Type B pancreatic cell (in vitro differentiated cells): Measurements from ENCODE around the gene NOP58. TPM values are rescaled to one million over a fixed set of nuclear protein-coding genes. Genes with fewer than 3 reads are reported as not detected.
"Not testable (repeated sequence)": the region's sequence is repeated elsewhere in the genome, so short reads cannot be mapped to it uniquely, and the experiment has no call there.

Experiments used
- DNase-seq: peaks from one replicate; pipeline ENCODE4 v3.0.0; 2021; ENCODE audit warnings: mixed read lengths; ENCODE audit not compliant: unreplicated experiment; ENCODE audit errors: extremely low spot score
- H3K27ac Mint-ChIP-seq: 2 replicates; pipeline ENCODE4 v1.8.0; 2021; ENCODE audit warnings: mild to moderate bottlenecking, mixed read lengths
- H3K27me3 Mint-ChIP-seq: 2 replicates; pipeline ENCODE4 v1.8.0; 2021; ENCODE audit warnings: mixed read lengths
- H3K36me3 Mint-ChIP-seq: 2 replicates; pipeline ENCODE4 v1.8.0; 2021; ENCODE audit warnings: mixed read lengths
- H3K4me1 Mint-ChIP-seq: one replicate; pipeline ENCODE4 v1.8.0; 2021; ENCODE audit warnings: mixed read lengths; ENCODE audit not compliant: unreplicated experiment
- H3K4me3 Mint-ChIP-seq: 2 replicates; pipeline ENCODE4 v1.8.0; 2021; ENCODE audit warnings: mild to moderate bottlenecking, mixed read lengths
- H3K9me3 Mint-ChIP-seq: 2 replicates; pipeline ENCODE4 v1.8.0; 2021; ENCODE audit warnings: mixed read lengths
- CTCF ChIP-seq: fragments of 200-600 bp; sonication (generic); conservative IDR thresholded peaks from 2 replicates; pipeline ENCODE4 v1.5.0; 2021; ENCODE audit warnings: antibody characterized with exemption, mild to moderate bottlenecking
- total RNA-seq: library from RNA; stranded (reverse); gene quantifications from 2 replicates; pipeline ENCODE4 v1.2.1, GENCODE V29; 2021; ENCODE audit warnings: low replicate concordance

Gene NOP58
- total RNA-seq, 1 donor from 2014 or later, result 79.4 TPM

GRCh38 chr2:202270487-202270886, 4.9 kb downstream of the NOP58 start:
- no peak for TF ChIP-seq CTCF
- Mint-ChIP-seq H3K9me3 (no peaks in the 10 kb centered on the region), H3K27ac (peak overlapping the region; percentile 82), H3K27me3 (no peaks in the 10 kb centered on the region), H3K4me3 (no peak overlapping the region), H3K36me3 (peaks cover 10% of the 10 kb centered on the region), H3K4me1 (peaks cover 15% of the 10 kb centered on the region)
- DNase-seq, result peak; percentile 31

- H3K9me3 Mint-ChIP-seq, DNase-seq, H3K4me1 Mint-ChIP-seq, H3K27ac Mint-ChIP-seq, H3K4me3 Mint-ChIP-seq, H3K27me3 Mint-ChIP-seq: not testable (repeated sequence)
- H3K36me3 Mint-ChIP-seq, result peaks cover 18% of the 10 kb centered on the region
Measured at GRCh38 chr2:202276078-202276720, 10.6 kb downstream of the NOP58 start.

GRCh38 chr2:202278036-202278760, 12.6 kb downstream of the NOP58 start:
- Mint-ChIP-seq H3K9me3 (no peaks in the 10 kb centered on the region), H3K27ac (no peak overlapping the region)

GRCh38 chr2:202278944-202279343, 13.4 kb downstream of the NOP58 start:
- no peaks in the 10 kb centered on the region for H3K9me3 Mint-ChIP-seq
- peaks cover 21% of the 10 kb centered on the region for H3K36me3 Mint-ChIP-seq
- H3K27me3 Mint-ChIP-seq, result no peaks in the 10 kb centered on the region
- no peak overlapping the region for H3K27ac Mint-ChIP-seq
- DNase-seq, result no peak
- H3K4me1 Mint-ChIP-seq, result no peaks in the 10 kb centered on the region
- TF ChIP-seq CTCF, result peak; percentile 70
- H3K4me3 Mint-ChIP-seq, result no peak overlapping the region

More at GRCh38 chr2:202278036-202278760, 12.6 kb downstream of the NOP58 start:
- no peak for TF ChIP-seq CTCF
- no peaks in the 10 kb centered on the region for H3K4me1 Mint-ChIP-seq
- DNase-seq, result no peak
- H3K27me3 Mint-ChIP-seq, result no peaks in the 10 kb centered on the region
- H3K36me3 Mint-ChIP-seq, result peaks cover 21% of the 10 kb centered on the region
- no peak overlapping the region for H3K4me3 Mint-ChIP-seq

- no peak overlapping the region for H3K27ac Mint-ChIP-seq
- H3K36me3 Mint-ChIP-seq, result peaks cover 28% of the 10 kb centered on the region
- H3K27me3 Mint-ChIP-seq, result no peaks in the 10 kb centered on the region
Measured at GRCh38 chr2:202286595-202286994, 21.0 kb downstream of the NOP58 start.

More at GRCh38 chr2:202286595-202286994, 21.0 kb downstream of the NOP58 start:
- DNase-seq, result no peak
- Mint-ChIP-seq H3K4me1 (no peaks in the 10 kb centered on the region), H3K9me3 (no peaks in the 10 kb centered on the region), H3K4me3 (no peak overlapping the region)
- TF ChIP-seq CTCF, result no peak
